Measurements from ENCODE around the gene SECTM1. TPM values are rescaled to one million over a fixed set of nuclear protein-coding genes. Genes with fewer than 3 reads are reported as not detected.
A peak's percentile ranks its signal among the peaks of the same experiment; 100 is the strongest.
"Not testable (repeated sequence)": the region's sequence is repeated elsewhere in the genome, so short reads cannot be mapped to it uniquely, and the experiment has no call there.

SECTM1 gene
- total RNA-seq, 2 donors from 2014 or later, result 3.1 to 7.7 TPM

DNA sequence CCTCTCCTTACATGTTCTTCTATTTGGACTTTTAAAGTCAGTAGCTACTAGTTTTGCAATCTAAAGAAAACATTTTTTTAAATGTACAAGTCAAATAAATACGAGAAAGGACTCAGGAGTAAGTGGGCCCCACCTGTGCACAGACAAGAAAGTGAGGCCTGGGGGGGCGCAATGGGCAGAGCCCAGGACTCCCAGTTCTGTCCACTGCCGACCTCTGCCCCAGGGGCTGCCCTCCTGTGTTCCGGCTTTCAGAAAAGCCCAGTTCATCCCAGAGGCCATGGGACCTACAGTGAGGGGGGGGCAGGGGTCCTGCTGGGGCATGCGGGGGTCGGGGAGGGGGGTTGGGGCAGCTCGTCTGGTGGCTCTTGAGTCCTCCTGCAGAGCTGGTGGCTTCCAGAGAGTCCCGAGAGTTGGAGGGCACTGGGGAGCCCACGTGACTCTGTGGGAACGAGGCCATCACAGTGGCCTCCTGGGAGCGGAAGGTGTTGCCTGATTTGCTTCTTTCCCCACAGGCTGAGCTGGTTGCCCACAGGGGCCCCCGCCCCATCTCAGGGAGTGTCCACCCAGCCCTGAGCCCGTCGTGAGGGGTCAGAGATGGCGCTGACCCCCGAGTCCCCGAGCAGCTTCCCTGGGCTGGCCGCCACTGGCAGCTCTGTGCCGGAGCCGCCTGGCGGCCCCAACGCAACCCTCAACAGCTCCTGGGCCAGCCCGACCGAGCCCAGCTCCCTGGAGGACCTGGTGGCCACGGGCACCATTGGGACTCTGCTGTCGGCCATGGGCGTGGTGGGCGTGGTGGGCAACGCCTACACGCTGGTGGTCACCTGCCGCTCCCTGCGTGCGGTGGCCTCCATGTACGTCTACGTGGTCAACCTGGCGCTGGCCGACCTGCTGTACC is 40.4 kb upstream of the SECTM1 start:
- no peak for DNase-seq (ENCODE audit: low spot score)
- H3K4me1 ChIP-seq, result peaks cover 0 to 27% of the 10 kb centered on the region in 2 donors
- peaks cover 0 to 17% of the 10 kb centered on the region in 2 donors for H3K27me3 ChIP-seq
- TF ChIP-seq, protein P1, sequence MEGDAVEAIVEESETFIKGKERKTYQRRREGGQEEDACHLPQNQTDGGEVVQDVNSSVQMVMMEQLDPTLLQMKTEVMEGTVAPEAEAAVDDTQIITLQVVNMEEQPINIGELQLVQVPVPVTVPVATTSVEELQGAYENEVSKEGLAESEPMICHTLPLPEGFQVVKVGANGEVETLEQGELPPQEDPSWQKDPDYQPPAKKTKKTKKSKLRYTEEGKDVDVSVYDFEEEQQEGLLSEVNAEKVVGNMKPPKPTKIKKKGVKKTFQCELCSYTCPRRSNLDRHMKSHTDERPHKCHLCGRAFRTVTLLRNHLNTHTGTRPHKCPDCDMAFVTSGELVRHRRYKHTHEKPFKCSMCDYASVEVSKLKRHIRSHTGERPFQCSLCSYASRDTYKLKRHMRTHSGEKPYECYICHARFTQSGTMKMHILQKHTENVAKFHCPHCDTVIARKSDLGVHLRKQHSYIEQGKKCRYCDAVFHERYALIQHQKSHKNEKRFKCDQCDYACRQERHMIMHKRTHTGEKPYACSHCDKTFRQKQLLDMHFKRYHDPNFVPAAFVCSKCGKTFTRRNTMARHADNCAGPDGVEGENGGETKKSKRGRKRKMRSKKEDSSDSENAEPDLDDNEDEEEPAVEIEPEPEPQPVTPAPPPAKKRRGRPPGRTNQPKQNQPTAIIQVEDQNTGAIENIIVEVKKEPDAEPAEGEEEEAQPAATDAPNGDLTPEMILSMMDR (IDR thresholded peaks at IDR 0.05), result no peak
- no peak overlapping the region for H3K4me3 ChIP-seq
- H3K9me3 ChIP-seq, result no peaks in the 10 kb centered on the region
- H3K36me3 ChIP-seq, result no peaks in the 10 kb centered on the region
- H3K27ac ChIP-seq, result no peak overlapping the region

DNA sequence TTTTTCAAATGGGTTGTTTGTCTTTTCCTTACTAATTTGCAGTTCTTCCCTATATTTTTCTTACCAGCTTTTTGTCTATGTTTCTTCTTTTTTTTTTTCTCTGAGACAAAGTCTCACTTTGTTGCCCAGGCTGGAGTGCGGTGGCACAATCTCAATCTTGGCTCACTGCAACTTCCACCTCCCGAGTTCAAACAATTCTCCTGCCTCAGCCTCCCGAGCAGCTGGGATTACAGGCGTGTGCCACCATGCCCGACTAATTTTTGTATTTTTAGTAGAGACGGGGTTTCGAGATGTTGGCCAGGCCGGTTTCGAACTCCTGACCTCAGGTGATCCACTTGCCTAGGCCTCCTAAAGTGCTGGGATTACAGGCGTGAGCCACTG is 39.5 kb upstream of the SECTM1 start:
- H3K27ac ChIP-seq; H3K36me3 ChIP-seq; H3K9me3 ChIP-seq; H3K4me3 ChIP-seq; DNase-seq (ENCODE audit: low spot score): not testable (repeated sequence)
- Histone ChIP-seq H3K27me3 (peaks cover 0 to 17% of the 10 kb centered on the region in 2 donors), H3K4me1 (peaks cover 0 to 27% of the 10 kb centered on the region in 2 donors)

GRCh38 chr17:82372249-82373071 is 38.9 kb upstream of the SECTM1 start:
- Histone ChIP-seq H3K36me3 (no peaks in the 10 kb centered on the region), H3K27ac (peak overlapping the region in 1 of 2 donors; percentile 22), H3K27me3 (peaks cover 0 to 17% of the 10 kb centered on the region in 2 donors), H3K9me3 (no peaks in the 10 kb centered on the region), H3K4me3 (peak overlapping the region; percentile 33 to 43), H3K4me1 (peaks cover 0 to 27% of the 10 kb centered on the region in 2 donors)
- TF ChIP-seq, protein P1 (IDR thresholded peaks at IDR 0.05), result no peak
- DNase-seq (ENCODE audit: low spot score), result no peak

- Histone ChIP-seq H3K27ac (peak within 1 kb of the TSS in 1 of 2 donors; percentile 22), H3K27me3 (peaks cover 0 to 17% of the 10 kb centered on the region in 2 donors), H3K9me3 (no peaks in the 10 kb centered on the region), H3K4me3 (peak within 1 kb of the TSS; percentile 33 to 43), H3K36me3 (no peaks in the 10 kb centered on the region), H3K4me1 (peaks cover 0 to 27% of the 10 kb centered on the region in 2 donors)
- TF ChIP-seq, protein P1 (IDR thresholded peaks at IDR 0.05), result no peak
- no peak for DNase-seq (ENCODE audit: low spot score)
Measured at GRCh38 chr17:82371333-82372248, 38.0 kb upstream of the SECTM1 start, which contains the start of gene UTS2R. UTS2R (plus strand) TSS chr17:82371765; CDS start chr17:82374325, 2,560 bp downstream.

- Histone ChIP-seq H3K27me3 (peaks cover 0 to 17% of the 10 kb centered on the region in 2 donors), H3K4me3 (peak overlapping the region in 1 of 2 donors; percentile 33), H3K27ac (no peak overlapping the region), H3K4me1 (peaks cover 0 to 27% of the 10 kb centered on the region in 2 donors), H3K36me3 (no peaks in the 10 kb centered on the region), H3K9me3 (no peaks in the 10 kb centered on the region)
- TF ChIP-seq, protein P1 (IDR thresholded peaks at IDR 0.05), result no peak
- no peak for DNase-seq (ENCODE audit: low spot score)
Measured at GRCh38 chr17:82370471-82371332, 37.1 kb upstream of the SECTM1 start.

All from right atrium auricular region (tissue), 2 donors.